ENCODE results near the gene CTDSPL. TPM values are rescaled to one million over a fixed set of nuclear protein-coding genes. Genes with fewer than 3 reads are reported as not detected.

Gene CTDSPL
- total RNA-seq, 1 experiment from 2014 or later, result 81.9 TPM

DNA sequence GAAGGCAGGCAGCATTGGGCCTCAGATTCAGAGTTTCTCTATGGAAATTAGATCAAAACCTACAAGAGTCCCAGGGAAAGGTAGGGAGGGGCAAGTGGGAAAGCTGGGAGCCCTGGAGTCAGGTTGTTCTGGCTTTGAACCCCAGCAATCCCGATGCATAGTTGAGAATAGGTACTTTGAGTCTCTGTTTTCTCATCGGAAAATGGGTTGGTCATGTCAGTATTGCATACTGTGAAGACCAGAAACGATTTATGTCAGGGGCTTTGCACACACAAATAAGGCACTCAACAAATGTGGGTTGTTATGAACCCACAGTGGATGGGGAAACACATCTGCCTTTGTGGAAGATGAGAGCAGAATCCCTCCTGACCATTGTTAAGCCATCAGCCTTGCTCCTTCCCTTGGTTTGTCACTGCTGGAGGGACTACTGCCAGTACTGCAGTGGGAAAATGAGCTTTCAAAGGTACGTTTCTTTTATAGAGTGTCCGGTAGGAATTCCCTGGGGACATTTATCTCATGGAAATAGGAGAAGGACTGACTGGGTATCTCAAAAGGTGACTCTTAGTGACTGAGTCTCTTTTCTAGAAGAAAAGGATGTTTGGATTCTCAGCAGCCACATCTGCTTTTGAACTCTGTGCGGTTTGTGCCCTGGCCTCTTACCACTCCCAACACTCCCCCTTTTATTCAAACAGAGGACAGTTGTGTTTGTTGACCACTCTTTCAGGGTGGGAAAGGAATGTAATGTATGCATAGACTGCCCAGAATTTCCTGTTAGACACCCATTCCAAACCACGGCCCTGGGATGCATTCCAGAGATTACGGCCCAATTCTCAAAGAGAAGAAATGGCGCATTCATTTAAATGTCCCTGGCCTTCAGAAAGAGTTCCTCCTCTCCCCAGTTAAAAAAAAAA, 74.3 kb downstream of the CTDSPL start:
- H3K4me1 Mint-ChIP-seq (ENCODE audit: low read depth, unreplicated experiment), result peaks cover 72% of the 10 kb centered on the region
- peak; percentile 69 for DNase-seq
- intact Hi-C loops (cut with micrococcal nuclease; ENCODE audit: unreplicated experiment), result loop anchor here (1.0 kb wide), 1 partner anchor 9 kb away; no protein-coding TSS in a partner anchor
- H3K27ac Mint-ChIP-seq (ENCODE audit: unreplicated experiment), result peak overlapping the region; percentile 86
- peaks cover 12% of the 10 kb centered on the region for H3K36me3 Mint-ChIP-seq (ENCODE audit: insufficient read depth, unreplicated experiment)
- no peaks in the 10 kb centered on the region for H3K9me3 Mint-ChIP-seq (ENCODE audit: low read depth, unreplicated experiment)
- BruUV-seq (replicated peaks), result TSS peak; percentile 68
- no peak for TF ChIP-seq CTCF (IDR thresholded peaks at IDR 0.05; ENCODE audit: unreplicated experiment)
- CTCF ChIA-PET, result interaction anchor here (0.6 to 2.0 kb wide), 8 partner anchors 8 to 625 kb away, joined by 3 to 7 read pairs (median 4); partner anchors contain the start of gene VILL
- H3K27me3 Mint-ChIP-seq (ENCODE audit: unreplicated experiment), result no peaks in the 10 kb centered on the region
- peak overlapping the region; percentile 62 for H3K4me3 Mint-ChIP-seq (ENCODE audit: low read depth, unreplicated experiment)

DNA sequence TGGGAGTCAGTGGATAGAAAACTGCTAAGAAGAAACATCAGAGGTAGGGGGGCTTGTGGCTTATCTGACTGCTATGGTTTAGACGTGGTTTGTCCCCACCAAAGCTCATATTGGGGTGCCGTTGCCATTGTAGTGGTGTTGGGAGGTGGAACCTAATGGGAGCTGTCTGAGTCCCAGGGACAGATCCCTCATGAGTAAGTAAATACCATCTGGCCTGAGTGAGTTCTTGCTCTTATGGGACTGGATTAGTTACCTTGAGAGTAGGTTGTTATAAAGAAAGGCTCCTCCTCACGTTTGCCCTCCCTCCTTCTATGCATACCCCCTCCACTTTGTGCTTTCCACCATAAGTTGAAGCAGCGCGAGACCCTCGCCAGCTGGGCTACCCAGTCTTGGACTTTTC, 75.5 kb downstream of the CTDSPL start:
- H3K27ac Mint-ChIP-seq (ENCODE audit: unreplicated experiment), result peak overlapping the region; percentile 5
- no TSS peak for BruUV-seq (replicated peaks)
- no peak overlapping the region for H3K4me3 Mint-ChIP-seq (ENCODE audit: low read depth, unreplicated experiment)
- no peaks in the 10 kb centered on the region for H3K27me3 Mint-ChIP-seq (ENCODE audit: unreplicated experiment)
- TF ChIP-seq CTCF (IDR thresholded peaks at IDR 0.05; ENCODE audit: unreplicated experiment), result no peak
- intact Hi-C loops (cut with micrococcal nuclease; ENCODE audit: unreplicated experiment), result no loop called here
- no peaks in the 10 kb centered on the region for H3K9me3 Mint-ChIP-seq (ENCODE audit: low read depth, unreplicated experiment)
- CTCF ChIA-PET, result interaction anchor here (0.6 to 1.2 kb wide), 4 partner anchors 30 to 48 kb away, joined by 3 to 4 read pairs (median 4); no protein-coding TSS in a partner anchor
- H3K4me1 Mint-ChIP-seq (ENCODE audit: low read depth, unreplicated experiment), result peaks cover 69% of the 10 kb centered on the region
- DNase-seq, result no peak
- peaks cover 12% of the 10 kb centered on the region for H3K36me3 Mint-ChIP-seq (ENCODE audit: insufficient read depth, unreplicated experiment)

DNA sequence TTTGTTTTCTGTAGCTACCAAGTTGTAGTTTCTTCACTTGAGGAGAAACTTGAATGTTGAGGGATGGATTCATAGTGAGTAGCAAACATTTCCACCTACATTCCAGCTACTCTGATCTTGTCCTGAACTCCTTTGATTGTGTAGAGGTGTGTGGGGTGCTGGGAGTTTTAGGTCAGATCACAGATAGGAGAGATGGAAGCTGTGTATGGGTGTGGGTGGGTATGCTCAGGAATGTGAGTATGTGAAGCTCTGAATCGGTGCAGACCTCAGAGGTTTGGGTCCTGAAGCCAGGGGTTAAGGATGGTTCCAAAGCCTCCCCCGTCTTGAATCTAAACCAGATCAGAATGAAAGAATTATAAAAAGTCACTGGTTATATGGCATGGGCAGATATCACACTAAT, 76.3 kb downstream of the CTDSPL start:
- H3K27ac Mint-ChIP-seq (ENCODE audit: unreplicated experiment), result peak overlapping the region; percentile 5
- intact Hi-C loops (cut with micrococcal nuclease; ENCODE audit: unreplicated experiment), result no loop called here
- H3K36me3 Mint-ChIP-seq (ENCODE audit: insufficient read depth, unreplicated experiment), result peaks cover 12% of the 10 kb centered on the region
- no peak overlapping the region for H3K4me3 Mint-ChIP-seq (ENCODE audit: low read depth, unreplicated experiment)
- H3K9me3 Mint-ChIP-seq (ENCODE audit: low read depth, unreplicated experiment), result no peaks in the 10 kb centered on the region
- DNase-seq, result no peak
- H3K27me3 Mint-ChIP-seq (ENCODE audit: unreplicated experiment), result no peaks in the 10 kb centered on the region
- peaks cover 76% of the 10 kb centered on the region for H3K4me1 Mint-ChIP-seq (ENCODE audit: low read depth, unreplicated experiment)
- no peak for TF ChIP-seq CTCF (IDR thresholded peaks at IDR 0.05; ENCODE audit: unreplicated experiment)
- no TSS peak for BruUV-seq (replicated peaks)
- CTCF ChIA-PET, result interaction anchor here (1.2 kb wide), 1 partner anchor 45 kb away, joined by 3 read pairs; no protein-coding TSS in a partner anchor

GRCh38 chr3:37940242-37940908, 78.7 kb downstream of the CTDSPL start:
- CTCF ChIA-PET, result no interaction called here
- no peaks in the 10 kb centered on the region for H3K27me3 Mint-ChIP-seq (ENCODE audit: unreplicated experiment)
- no peak overlapping the region for H3K27ac Mint-ChIP-seq (ENCODE audit: unreplicated experiment)
- H3K4me1 Mint-ChIP-seq (ENCODE audit: low read depth, unreplicated experiment), result peaks cover 85% of the 10 kb centered on the region
- H3K4me3 Mint-ChIP-seq (ENCODE audit: low read depth, unreplicated experiment), result no peak overlapping the region
- H3K9me3 Mint-ChIP-seq (ENCODE audit: low read depth, unreplicated experiment), result no peaks in the 10 kb centered on the region
- intact Hi-C loops (cut with micrococcal nuclease; ENCODE audit: unreplicated experiment), result no loop called here
- no peak for TF ChIP-seq CTCF (IDR thresholded peaks at IDR 0.05; ENCODE audit: unreplicated experiment)
- H3K36me3 Mint-ChIP-seq (ENCODE audit: insufficient read depth, unreplicated experiment), result peaks cover 9% of the 10 kb centered on the region
- DNase-seq, result no peak
- BruUV-seq (replicated peaks), result no TSS peak
